GM23248 (cell line): ENCODE results near the gene APCDD1. TPM values are rescaled to one million over a fixed set of nuclear protein-coding genes. Genes with fewer than 3 reads are reported as not detected.
A peak's percentile ranks its signal among the peaks of the same experiment; 100 is the strongest.

ENCODE experiments used
- DNase-seq: peaks from one replicate; pipeline ENCODE4 v3.0.0-alpha.2; 2015
- H2AFZ ChIP-seq: fragments of 200-600 bp; sonication (generic); 2 replicates; pipeline ENCODE4 v1.6.1; 2016; ENCODE audit warnings: antibody characterized with exemption
- H3F3A ChIP-seq: fragments of 200-600 bp; sonication (generic); 2 replicates; pipeline ENCODE4 v1.6.1; 2016; ENCODE audit warnings: mild to moderate bottlenecking, antibody characterized with exemption, mixed run types; ENCODE audit not compliant: insufficient read depth
- H3K27ac ChIP-seq: fragments of 200-600 bp; sonication (generic); 2 replicates; pipeline ENCODE4 v1.5.1; 2016; ENCODE audit warnings: mild to moderate bottlenecking
- H3K27me3 ChIP-seq: fragments of 200-600 bp; sonication (generic); replicated peaks from 2 replicates; pipeline ENCODE4 v1.6.1; 2016; ENCODE audit warnings: mild to moderate bottlenecking; ENCODE audit not compliant: insufficient read depth
- H3K36me3 ChIP-seq: fragments of 200-600 bp; sonication (generic); 2 replicates; pipeline ENCODE4 v1.6.1; 2016; ENCODE audit warnings: low read depth, mild to moderate bottlenecking
- H3K4me1 ChIP-seq: fragments of 200-600 bp; sonication (generic); 2 replicates; pipeline ENCODE4 v1.6.1; 2016; ENCODE audit warnings: mild to moderate bottlenecking; ENCODE audit not compliant: insufficient read depth
- H3K4me2 ChIP-seq: fragments of 200-600 bp; sonication (generic); one replicate; pipeline ENCODE4 v1.6.1; 2016; ENCODE audit warnings: mild to moderate bottlenecking; ENCODE audit not compliant: unreplicated experiment
- H3K4me3 ChIP-seq: fragments of 200-600 bp; sonication (generic); 2 replicates; pipeline ENCODE4 v1.5.1; 2016; ENCODE audit warnings: mild to moderate bottlenecking
- H3K79me2 ChIP-seq: fragments of 200-600 bp; sonication (generic); 2 replicates; pipeline ENCODE4 v1.6.1; 2016; ENCODE audit warnings: mild to moderate bottlenecking; ENCODE audit not compliant: insufficient read depth
- H3K9ac ChIP-seq: fragments of 200-600 bp; sonication (generic); 2 replicates; pipeline ENCODE4 v1.6.1; 2016; ENCODE audit warnings: mild to moderate bottlenecking
- H3K9me2 ChIP-seq: fragments of 200-600 bp; sonication (generic); 2 replicates; pipeline ENCODE4 v1.6.1; 2016; ENCODE audit warnings: mixed run types, mild to moderate bottlenecking, moderate library complexity; ENCODE audit not compliant: insufficient read depth
- H3K9me3 ChIP-seq: fragments of 200-600 bp; sonication (generic); one replicate; pipeline ENCODE4 v1.6.1; 2017; ENCODE audit warnings: low read depth
- H4K20me1 ChIP-seq: fragments of 200-600 bp; sonication (generic); 2 replicates; pipeline ENCODE4 v1.6.0; 2016; ENCODE audit not compliant: insufficient read depth
- EZH2 ChIP-seq: fragments of 200-600 bp; sonication (generic); IDR thresholded peaks from 2 replicates; pipeline ENCODE4 v1.6.1; 2018; ENCODE audit warnings: antibody characterized with exemption, mild to moderate bottlenecking; ENCODE audit not compliant: insufficient read depth, poor library complexity, severe bottlenecking
- EZH2phosphoT487 ChIP-seq: fragments of 200-600 bp; sonication (generic); IDR thresholded peaks from 2 replicates; pipeline ENCODE4 v1.6.1; 2018; ENCODE audit warnings: antibody characterized with exemption, moderate library complexity, mild to moderate bottlenecking, low read depth; ENCODE audit not compliant: insufficient read depth
- WGBS, 2 experiments: methylation state at CpG; one replicate each; pipeline ENCODE4 v1.1.6; 2015 to 2017; ENCODE audit warnings: low lambda C conversion rate in 2 of 2, low coverage in 1 of 2; ENCODE audit errors: missing lambda C conversion rate in 2 of 2; 5-methylcytosine and 5-hydroxymethylcytosine counted together
- in situ Hi-C: fragments of 300-500 bp; cut with MboI; formaldehyde crosslinking; loops from 2 replicates; pipeline ENCODE4 v1.15.0; 2020
- polyA plus RNA-seq: library from polyadenylated mRNA; unstranded; fragments of >200 nt; fragmentation: Nextera tagmentation; extraction: Ambion mirVana; gene quantifications from 2 replicates; pipeline ENCODE4 v1.2.1, GENCODE V29; 2016
- total RNA-seq: library from RNA; depleted of rRNA; stranded (reverse); fragments of >200 nt; shearing (Covaris generic); gene quantifications from 2 replicates; pipeline ENCODE4 v1.2.3, GENCODE V29; 2014

The APCDD1 gene
- total and polyA plus RNA-seq, 2 experiments from 2014 or later: 0.30 TPM; not detected in 1

DNA sequence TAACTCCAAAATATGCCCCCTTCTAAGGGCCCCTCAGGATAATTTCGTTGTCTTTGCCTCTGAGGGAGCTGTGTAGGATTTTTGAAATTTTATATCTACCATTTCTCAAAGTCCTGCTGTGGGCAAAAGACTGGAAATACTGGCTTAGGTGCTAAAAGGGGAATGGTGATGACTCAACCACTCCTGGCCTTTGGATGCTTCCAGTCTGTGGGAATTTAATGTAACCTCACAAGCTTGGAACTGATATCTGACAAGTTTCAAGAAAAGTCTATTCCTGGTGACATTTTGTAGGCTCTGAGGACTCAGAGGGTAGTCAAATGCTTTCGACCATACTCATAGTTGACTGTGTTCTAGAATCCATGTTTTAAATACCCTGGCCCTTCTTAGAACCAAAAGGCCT is 3.4 kb upstream of the APCDD1 start:
- in situ Hi-C loops: no loop called here

DNA sequence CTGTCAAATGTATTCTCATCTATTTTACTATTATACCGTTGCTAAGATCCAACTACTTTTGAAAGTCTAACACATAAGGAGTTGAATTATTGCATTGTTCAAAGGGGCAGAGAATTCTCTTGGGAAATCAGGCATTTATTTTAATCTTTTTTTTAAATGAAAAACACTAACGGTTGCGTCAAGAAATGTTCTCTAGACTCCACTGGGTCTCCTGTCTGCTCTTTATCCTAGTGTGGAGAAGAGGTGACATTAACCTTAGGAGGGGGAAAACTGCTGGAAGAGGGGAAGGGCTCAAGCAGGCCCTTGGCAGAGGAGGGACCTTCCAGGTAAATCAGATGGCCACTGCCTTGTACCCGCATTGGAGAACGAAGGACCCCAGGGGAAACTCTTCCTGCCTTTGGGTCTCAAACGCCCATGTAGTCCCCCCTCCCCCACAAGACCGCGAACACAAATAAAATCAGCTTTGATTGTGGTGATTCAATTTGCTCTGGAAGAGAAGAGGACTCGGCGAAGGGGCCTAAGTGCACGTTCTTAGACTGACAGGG is 1.1 kb upstream of the APCDD1 start:
- H3K4me3 ChIP-seq: no peak overlapping the region
- no peaks in the 10 kb centered on the region for H3K4me1 ChIP-seq
- H3K36me3 ChIP-seq: no peaks in the 10 kb centered on the region
- no peaks in the 10 kb centered on the region for H3K9me3 ChIP-seq
- no peak overlapping the region for H2AFZ ChIP-seq
- H4K20me1 ChIP-seq: no peaks in the 10 kb centered on the region
- H3K79me2 ChIP-seq: no peaks in the 10 kb centered on the region
- 35 to 36% methylated on average over 11 of the region's 11 CpGs for WGBS, 2 experiments
- no peak for TF ChIP-seq EZH2
- no peak for TF ChIP-seq EZH2phosphoT487
- in situ Hi-C loops: no loop called here
- DNase-seq: peak; percentile 11
- H3K4me2 ChIP-seq: no peak overlapping the region
- H3K27ac ChIP-seq: no peak overlapping the region
- H3F3A ChIP-seq: no peaks in the 10 kb centered on the region
- peaks cover 54% of the 10 kb centered on the region for H3K27me3 ChIP-seq
- H3K9me2 ChIP-seq: no peaks in the 10 kb centered on the region
- no peak overlapping the region for H3K9ac ChIP-seq

More for the DNA sequence above, 3.4 kb upstream of the APCDD1 start:
- TF ChIP-seq EZH2 (no peak), EZH2phosphoT487 (no peak)
- Histone ChIP-seq H3K27me3 (peaks cover 33% of the 10 kb centered on the region), H3K27ac (no peak overlapping the region), H3K9me2 (no peaks in the 10 kb centered on the region), H3K79me2 (no peaks in the 10 kb centered on the region), H3K4me3 (no peak overlapping the region), H3K36me3 (no peaks in the 10 kb centered on the region), H3K9ac (no peak overlapping the region), H3K4me2 (no peak overlapping the region), H3K9me3 (no peaks in the 10 kb centered on the region), H2AFZ (no peak overlapping the region), H4K20me1 (no peaks in the 10 kb centered on the region), H3K4me1 (no peaks in the 10 kb centered on the region), H3F3A (no peaks in the 10 kb centered on the region)
- no peak for DNase-seq
- WGBS, 2 experiments: 80 to 91% methylated on average over 2 of the region's 2 CpGs

DNA sequence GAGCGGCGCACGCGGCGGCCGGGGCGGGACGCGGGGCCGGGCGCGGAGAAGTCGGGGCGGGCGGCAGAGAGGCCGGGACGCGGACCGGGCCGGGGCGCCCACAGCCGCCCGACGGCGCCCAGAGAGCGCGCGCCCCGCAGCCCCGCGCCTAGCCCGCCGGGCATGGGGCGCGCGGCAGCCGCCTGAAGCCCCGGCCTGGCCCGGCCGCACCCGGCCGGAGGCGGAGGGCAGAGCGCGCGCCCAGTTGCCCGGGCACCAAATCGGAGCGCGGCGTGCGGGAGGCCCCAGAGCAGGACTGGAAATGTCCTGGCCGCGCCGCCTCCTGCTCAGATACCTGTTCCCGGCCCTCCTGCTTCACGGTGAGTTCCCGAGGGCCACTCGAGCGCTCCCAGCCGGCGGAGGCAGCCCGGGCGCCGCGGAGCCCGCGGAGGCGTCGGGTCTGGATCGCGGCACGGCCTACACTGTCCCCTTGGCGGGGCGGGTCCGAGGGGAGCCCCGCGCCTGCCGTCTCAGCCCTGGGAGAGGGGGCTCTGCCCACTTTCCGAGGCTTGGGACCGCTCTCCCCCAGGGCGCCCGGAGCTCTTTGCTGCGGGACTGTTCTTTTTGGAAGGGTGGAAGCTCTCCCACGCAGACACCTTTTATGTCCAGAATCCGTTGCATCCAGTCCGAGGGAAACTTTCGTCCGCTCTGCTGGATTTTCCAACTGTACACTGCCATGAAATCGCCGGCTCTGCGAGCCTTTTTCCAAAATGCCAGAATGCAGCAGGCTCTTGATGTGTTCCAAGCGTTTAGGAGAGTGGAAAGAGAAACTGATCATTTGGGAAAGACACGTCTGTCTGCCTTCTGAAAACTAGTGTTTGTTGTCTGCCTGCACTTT is 484 bp downstream of the APCDD1 start:
- no peaks in the 10 kb centered on the region for H3K79me2 ChIP-seq
- no peak overlapping the region for H3K27ac ChIP-seq
- peak overlapping the region; percentile 69 for H3K4me2 ChIP-seq
- H3F3A ChIP-seq: no peaks in the 10 kb centered on the region
- no peaks in the 10 kb centered on the region for H4K20me1 ChIP-seq
- in situ Hi-C loops: no loop called here
- TF ChIP-seq EZH2 (no peak), EZH2phosphoT487 (no peak)
- H3K4me1 ChIP-seq: no peaks in the 10 kb centered on the region
- H3K9ac ChIP-seq: no peak overlapping the region
- H3K9me3 ChIP-seq: no peaks in the 10 kb centered on the region
- H3K36me3 ChIP-seq: no peaks in the 10 kb centered on the region
- peak overlapping the region; percentile 64 for H3K4me3 ChIP-seq
- H2AFZ ChIP-seq: peak overlapping the region; percentile 43
- DNase-seq: peak; percentile 46
- WGBS, 2 experiments: 1 to 2% methylated on average over 36 to 54 of the region's 94 CpGs
- H3K9me2 ChIP-seq: no peaks in the 10 kb centered on the region
- H3K27me3 ChIP-seq: peaks cover 55% of the 10 kb centered on the region

- no peaks in the 10 kb centered on the region for H3K79me2 ChIP-seq
- peak; percentile 87 for TF ChIP-seq EZH2
- TF ChIP-seq EZH2phosphoT487: 0 out of 2 replicates have a peak, but pooled peaks have one; percentile 47
- WGBS, 2 experiments: 3 to 7% methylated on average over 16 of the region's 16 CpGs
- no peaks in the 10 kb centered on the region for H3K36me3 ChIP-seq
- no peaks in the 10 kb centered on the region for H3F3A ChIP-seq
- no peak for DNase-seq
- H3K9me2 ChIP-seq: no peaks in the 10 kb centered on the region
- peaks cover 55% of the 10 kb centered on the region for H3K27me3 ChIP-seq
- H3K4me3 ChIP-seq: no peak overlapping the region
- H3K4me1 ChIP-seq: no peaks in the 10 kb centered on the region
- no peak overlapping the region for H3K27ac ChIP-seq
- in situ Hi-C loops: no loop called here
- peak overlapping the region; percentile 43; the same call in 1 of the 2 replicates for H2AFZ ChIP-seq
- H3K9me3 ChIP-seq: no peaks in the 10 kb centered on the region
- peak overlapping the region; percentile 69 for H3K4me2 ChIP-seq
- H4K20me1 ChIP-seq: no peaks in the 10 kb centered on the region
- no peak overlapping the region for H3K9ac ChIP-seq
Observed at GRCh38 chr18:10455726-10456453, 1.5 kb downstream of the APCDD1 start.
